IPS-15b (cell line): ENCODE results near the gene S100A8.

Experiments
- H3K27me3 ChIP-seq: one replicate; pipeline ENCODE4 v1.6.1; 2013; ENCODE audit warnings: low read length; ENCODE audit not compliant: control insufficient read depth, insufficient read depth
- H3K36me3 ChIP-seq: one replicate; pipeline ENCODE4 v1.6.1; 2013; ENCODE audit warnings: low read length; ENCODE audit not compliant: control insufficient read depth, insufficient read depth
- H3K4me1 ChIP-seq: one replicate; pipeline ENCODE4 v1.6.1; 2013; ENCODE audit warnings: mild to moderate bottlenecking, low read length; ENCODE audit not compliant: control insufficient read depth, insufficient read depth
- H3K4me3 ChIP-seq: one replicate; pipeline ENCODE4 v1.5.1; 2013; ENCODE audit warnings: low read depth, low read length
- H3K9ac ChIP-seq: one replicate; pipeline ENCODE4 v1.6.1; 2013; ENCODE audit warnings: low read depth, mild to moderate bottlenecking, low read length
- H3K9me3 ChIP-seq: one replicate; pipeline ENCODE4 v1.6.1; 2013; ENCODE audit warnings: mild to moderate bottlenecking, low read length; ENCODE audit not compliant: control insufficient read depth, insufficient read depth

Gene S100A8

GRCh38 chr1:153357853-153358690 is 32.8 kb downstream of the S100A8 start, which contains the start of gene S100A9:
TSS of gene S100A9 (plus strand) at chr1:153357854. CDS start at chr1:153358284, 430 bp downstream.
- no peak within 1 kb of the TSS for H3K4me3 ChIP-seq
- H3K27me3 ChIP-seq, result no peaks in the 10 kb centered on the region
- no peaks in the 10 kb centered on the region for H3K4me1 ChIP-seq
- no peaks in the 10 kb centered on the region for H3K36me3 ChIP-seq
- no peaks in the 10 kb centered on the region for H3K9me3 ChIP-seq
- H3K9ac ChIP-seq, result no peak within 1 kb of the TSS

GRCh38 chr1:153357076-153357852 is 33.6 kb downstream of the S100A8 start:
- Histone ChIP-seq H3K27me3 (no peaks in the 10 kb centered on the region), H3K4me3 (no peak overlapping the region)

GRCh38 chr1:153356392-153357075 is 34.3 kb downstream of the S100A8 start:
- H3K4me1 ChIP-seq, result no peaks in the 10 kb centered on the region
- H3K27me3 ChIP-seq, result no peaks in the 10 kb centered on the region
- H3K36me3 ChIP-seq, result no peaks in the 10 kb centered on the region
- H3K4me3 ChIP-seq, result no peak overlapping the region
- no peaks in the 10 kb centered on the region for H3K9me3 ChIP-seq
- no peak overlapping the region for H3K9ac ChIP-seq

More at GRCh38 chr1:153357076-153357852, 33.6 kb downstream of the S100A8 start:
- no peaks in the 10 kb centered on the region for H3K36me3 ChIP-seq
- no peaks in the 10 kb centered on the region for H3K9me3 ChIP-seq
- H3K4me1 ChIP-seq, result no peaks in the 10 kb centered on the region
- H3K9ac ChIP-seq, result no peak overlapping the region

GRCh38 chr1:153355445-153356071 is 35.3 kb downstream of the S100A8 start:
- Histone ChIP-seq H3K9me3 (no peaks in the 10 kb centered on the region), H3K9ac (no peak overlapping the region), H3K36me3 (no peaks in the 10 kb centered on the region), H3K4me3 (no peak overlapping the region), H3K4me1 (no peaks in the 10 kb centered on the region), H3K27me3 (no peaks in the 10 kb centered on the region)

GRCh38 chr1:153354515-153355193 is 36.2 kb downstream of the S100A8 start:
- Histone ChIP-seq H3K27me3 (no peaks in the 10 kb centered on the region), H3K36me3 (no peaks in the 10 kb centered on the region)

GRCh38 chr1:153353226-153353947 is 37.5 kb downstream of the S100A8 start:
- no peak overlapping the region for H3K9ac ChIP-seq
- H3K36me3 ChIP-seq, result no peaks in the 10 kb centered on the region
- H3K27me3 ChIP-seq, result peaks cover 4% of the 10 kb centered on the region
- H3K4me1 ChIP-seq, result no peaks in the 10 kb centered on the region
- H3K4me3 ChIP-seq, result no peak overlapping the region
- no peaks in the 10 kb centered on the region for H3K9me3 ChIP-seq

More at GRCh38 chr1:153354515-153355193, 36.2 kb downstream of the S100A8 start:
- H3K9ac ChIP-seq, result no peak overlapping the region
- no peaks in the 10 kb centered on the region for H3K9me3 ChIP-seq
- H3K4me1 ChIP-seq, result no peaks in the 10 kb centered on the region
- no peak overlapping the region for H3K4me3 ChIP-seq

- Histone ChIP-seq H3K36me3 (no peaks in the 10 kb centered on the region), H3K4me3 (no peak overlapping the region), H3K27me3 (peaks cover 4% of the 10 kb centered on the region), H3K9me3 (no peaks in the 10 kb centered on the region), H3K4me1 (no peaks in the 10 kb centered on the region), H3K9ac (no peak overlapping the region)
Observed at GRCh38 chr1:153352523-153352922, 38.4 kb downstream of the S100A8 start.

GRCh38 chr1:153350321-153350957 is 40.4 kb downstream of the S100A8 start:
- H3K9me3 ChIP-seq, result no peaks in the 10 kb centered on the region
- peaks cover 4% of the 10 kb centered on the region for H3K27me3 ChIP-seq
- H3K4me3 ChIP-seq, result no peak overlapping the region
- no peak overlapping the region for H3K9ac ChIP-seq
- no peaks in the 10 kb centered on the region for H3K36me3 ChIP-seq
- no peaks in the 10 kb centered on the region for H3K4me1 ChIP-seq

- no peak overlapping the region for H3K9ac ChIP-seq
- H3K9me3 ChIP-seq, result no peaks in the 10 kb centered on the region
- peaks cover 4% of the 10 kb centered on the region for H3K27me3 ChIP-seq
- H3K4me1 ChIP-seq, result no peaks in the 10 kb centered on the region
- no peak overlapping the region for H3K4me3 ChIP-seq
- H3K36me3 ChIP-seq, result no peaks in the 10 kb centered on the region
Observed at GRCh38 chr1:153349363-153350320, 41.2 kb downstream of the S100A8 start.
